ENCODE results near the gene TSC2.
"Not testable (repeated sequence)": the region's sequence is repeated elsewhere in the genome, so short reads cannot be mapped to it uniquely, and the experiment has no call there.

TSC2 gene

DNA sequence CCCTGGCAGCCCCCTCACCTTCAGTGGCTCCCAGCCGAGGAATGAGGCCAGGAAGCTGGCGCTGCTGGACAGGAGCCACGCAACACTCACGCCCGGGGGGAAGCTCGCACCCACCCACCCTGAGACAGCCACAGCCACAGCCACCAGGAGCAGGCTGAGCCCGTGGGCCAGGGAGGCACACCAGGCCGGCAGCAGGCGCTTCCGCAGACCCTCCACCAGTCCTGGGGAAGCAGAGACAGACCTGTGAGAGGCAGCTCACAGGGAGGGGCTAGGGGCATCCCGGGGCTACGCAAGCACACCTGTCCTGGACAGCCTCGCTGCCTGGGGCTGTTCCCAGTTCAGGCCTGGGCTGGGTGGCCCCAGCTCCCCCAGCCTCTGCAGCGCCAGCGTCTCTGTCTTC lies 46.0 kb downstream of the TSC2 start:
- H3K4me3 ChIP-seq (ENCODE audit: low read length) = no peak overlapping the region
- TF ChIP-seq, protein P1, sequence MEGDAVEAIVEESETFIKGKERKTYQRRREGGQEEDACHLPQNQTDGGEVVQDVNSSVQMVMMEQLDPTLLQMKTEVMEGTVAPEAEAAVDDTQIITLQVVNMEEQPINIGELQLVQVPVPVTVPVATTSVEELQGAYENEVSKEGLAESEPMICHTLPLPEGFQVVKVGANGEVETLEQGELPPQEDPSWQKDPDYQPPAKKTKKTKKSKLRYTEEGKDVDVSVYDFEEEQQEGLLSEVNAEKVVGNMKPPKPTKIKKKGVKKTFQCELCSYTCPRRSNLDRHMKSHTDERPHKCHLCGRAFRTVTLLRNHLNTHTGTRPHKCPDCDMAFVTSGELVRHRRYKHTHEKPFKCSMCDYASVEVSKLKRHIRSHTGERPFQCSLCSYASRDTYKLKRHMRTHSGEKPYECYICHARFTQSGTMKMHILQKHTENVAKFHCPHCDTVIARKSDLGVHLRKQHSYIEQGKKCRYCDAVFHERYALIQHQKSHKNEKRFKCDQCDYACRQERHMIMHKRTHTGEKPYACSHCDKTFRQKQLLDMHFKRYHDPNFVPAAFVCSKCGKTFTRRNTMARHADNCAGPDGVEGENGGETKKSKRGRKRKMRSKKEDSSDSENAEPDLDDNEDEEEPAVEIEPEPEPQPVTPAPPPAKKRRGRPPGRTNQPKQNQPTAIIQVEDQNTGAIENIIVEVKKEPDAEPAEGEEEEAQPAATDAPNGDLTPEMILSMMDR (conservative IDR thresholded peaks at IDR 0.05; ENCODE audit: low read length) = no peak
- DNase-seq (ENCODE audit: low read depth) = no peak

DNA sequence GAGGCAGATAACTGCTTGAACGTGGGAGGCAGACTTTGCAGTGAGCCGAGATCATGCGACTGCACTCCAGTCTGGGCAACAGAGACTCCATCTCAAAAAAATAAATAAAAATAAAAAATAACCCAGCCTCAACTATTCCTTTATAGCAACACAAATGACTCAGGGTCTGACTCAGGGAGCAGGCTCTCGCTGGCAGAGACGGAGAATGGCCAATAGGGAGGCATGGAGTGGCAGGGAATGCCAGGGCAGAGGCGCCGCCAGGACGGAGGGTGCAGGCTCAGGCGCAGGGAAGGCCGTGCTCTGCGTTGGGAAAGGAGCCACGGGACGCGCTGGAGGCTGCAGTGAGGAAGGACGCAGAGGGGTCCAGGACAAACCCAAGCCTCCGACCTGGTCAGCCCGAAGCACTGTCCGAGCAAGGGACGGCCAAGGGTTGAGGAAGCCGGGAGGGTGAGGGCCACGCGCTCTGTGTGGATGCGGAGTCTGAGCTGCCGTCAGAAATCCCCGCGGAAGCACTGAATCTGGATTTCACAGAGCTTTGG lies 47.6 kb downstream of the TSC2 start:
- DNase-seq (ENCODE audit: low read depth) = no peak
- no peak overlapping the region for H3K4me3 ChIP-seq (ENCODE audit: low read length)
- TF ChIP-seq, protein P1 (conservative IDR thresholded peaks at IDR 0.05; ENCODE audit: low read length) = no peak

DNA sequence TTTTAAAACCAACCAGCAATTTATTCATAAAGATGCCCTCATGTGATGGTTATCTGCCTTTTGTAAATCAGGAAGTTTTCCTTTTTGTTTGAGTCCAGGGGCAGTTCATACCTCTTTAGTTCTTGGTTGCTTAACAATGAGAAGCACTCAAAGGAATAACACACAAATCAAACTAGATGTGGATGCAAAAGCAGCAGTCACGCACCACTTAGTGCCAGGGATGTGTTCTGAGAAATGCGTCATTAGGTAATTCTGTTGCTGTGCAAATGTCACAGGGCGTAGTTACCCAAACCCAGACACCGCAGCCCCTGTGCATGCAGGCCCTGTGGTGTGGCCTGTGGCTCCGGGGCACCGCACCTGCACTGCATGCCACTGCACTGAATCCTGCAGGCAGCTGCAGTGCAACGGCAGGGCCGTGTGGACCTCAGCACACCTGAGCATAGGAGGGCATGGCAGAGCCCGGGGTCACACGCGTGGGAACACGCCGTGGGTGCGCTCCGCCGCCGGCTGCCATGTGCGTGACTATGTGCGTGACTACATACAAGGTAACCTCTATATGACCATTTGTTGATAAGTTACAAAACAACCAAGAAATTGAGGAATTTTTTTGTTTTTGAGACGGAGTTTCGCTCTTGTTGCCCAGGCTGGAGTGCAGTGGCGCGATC lies 48.3 kb downstream of the TSC2 start:
- TF ChIP-seq, protein P1 (conservative IDR thresholded peaks at IDR 0.05; ENCODE audit: low read length) = no peak
- DNase-seq (ENCODE audit: low read depth) = no peak
- H3K4me3 ChIP-seq (ENCODE audit: low read length) = no peak overlapping the region

DNA sequence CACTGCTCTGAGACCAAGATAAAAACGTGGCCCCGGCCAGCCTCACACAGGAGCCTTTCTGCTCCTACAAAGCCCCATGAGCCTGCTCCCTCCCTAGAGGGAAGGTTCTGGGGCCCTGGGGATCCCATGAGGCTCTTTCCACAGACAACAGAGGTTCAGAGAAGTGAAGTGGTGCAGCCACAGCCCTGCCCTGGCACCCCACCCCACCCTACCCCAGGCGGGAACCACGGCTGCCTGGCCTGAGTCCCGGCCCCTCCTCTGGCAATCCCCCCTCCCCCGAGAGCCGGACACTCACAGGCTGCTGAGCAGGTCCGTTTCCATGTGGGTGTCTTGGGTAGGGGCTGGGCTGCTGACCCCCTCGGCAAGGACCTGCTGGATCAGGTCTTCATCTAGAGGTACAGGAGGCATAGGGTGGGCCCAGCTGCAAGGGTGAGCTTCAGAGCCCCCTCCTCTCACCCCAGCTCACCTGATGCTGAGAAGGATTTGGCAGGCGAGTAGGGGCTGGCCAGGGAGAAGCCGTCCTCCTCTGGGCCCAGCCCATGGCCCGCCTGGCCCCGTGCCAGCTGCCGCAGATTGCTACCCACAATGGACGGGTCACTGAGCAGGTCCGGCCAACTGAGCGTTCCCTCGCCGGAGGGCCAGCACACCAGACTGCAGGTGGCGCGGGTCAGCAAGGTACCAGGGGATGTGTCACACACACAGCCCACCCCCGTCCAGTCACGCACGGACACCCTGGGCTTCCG lies 49.2 kb downstream of the TSC2 start:
- no peak for DNase-seq (ENCODE audit: low read depth)
- TF ChIP-seq, protein P1 (conservative IDR thresholded peaks at IDR 0.05; ENCODE audit: low read length) = no peak
- no peak overlapping the region for H3K4me3 ChIP-seq (ENCODE audit: low read length)

DNA sequence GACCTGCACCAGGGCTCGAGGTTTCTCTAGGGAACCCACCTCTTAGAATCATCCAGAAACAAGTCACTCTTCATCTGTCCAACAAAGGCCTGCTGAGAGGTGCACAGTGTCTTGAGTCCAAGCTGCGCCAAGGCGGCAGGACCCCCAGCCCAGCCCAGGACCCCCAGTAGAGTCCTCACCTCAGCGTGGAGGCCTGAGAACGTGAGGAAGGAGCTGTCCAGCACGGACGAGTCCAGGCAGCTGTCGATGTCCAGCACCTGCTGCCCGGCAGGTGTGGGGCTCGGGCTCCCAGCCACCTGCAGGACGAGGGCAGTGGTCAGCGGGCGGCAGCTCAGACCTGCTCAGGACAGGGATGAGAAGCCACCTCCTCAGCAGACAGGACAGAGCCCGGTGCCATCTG lies 49.9 kb downstream of the TSC2 start:
- not testable (repeated sequence) for H3K4me3 ChIP-seq (ENCODE audit: low read length); DNase-seq (ENCODE audit: low read depth)

DNA sequence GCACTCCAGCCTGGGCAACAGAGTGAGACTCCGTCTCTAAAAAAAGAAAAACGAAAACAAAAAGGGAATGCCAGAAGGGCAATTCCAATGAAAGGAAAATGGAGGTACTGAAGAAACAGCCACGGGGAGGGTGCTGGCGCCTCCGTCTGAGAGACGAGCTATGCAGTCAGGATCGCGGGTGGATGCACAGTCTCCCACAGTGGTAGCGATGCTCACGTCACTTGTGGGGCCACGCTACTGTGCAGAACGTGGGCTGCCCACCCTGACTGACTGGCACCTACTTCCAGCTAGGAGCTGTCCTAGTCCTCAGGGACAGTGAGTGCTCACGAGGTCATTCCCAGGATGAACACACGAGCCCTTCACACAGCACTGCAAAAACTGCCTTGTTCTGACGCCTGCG lies 53.8 kb downstream of the TSC2 start:
- not testable (repeated sequence) for H3K4me3 ChIP-seq (ENCODE audit: low read length)

DNA sequence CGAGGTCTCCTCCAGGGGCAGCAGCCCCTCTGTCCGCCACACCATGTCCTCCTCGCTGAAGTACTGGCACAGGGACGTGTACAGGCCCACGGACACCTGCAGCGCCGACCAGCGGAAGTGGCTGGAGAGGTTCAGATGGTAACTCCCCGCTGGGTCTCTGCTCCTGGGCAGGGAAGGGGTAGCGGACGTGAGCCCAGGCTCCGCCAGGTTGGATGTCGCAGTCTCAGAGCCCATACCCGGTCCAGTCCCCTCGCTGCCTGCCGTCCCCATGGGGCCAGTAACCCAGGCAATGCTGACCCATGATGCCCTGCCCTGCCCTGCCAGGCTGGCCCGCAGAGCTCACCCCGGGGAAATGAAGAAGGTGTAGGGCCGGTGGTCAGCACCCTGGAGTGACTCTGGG lies 54.7 kb downstream of the TSC2 start:
- no peak overlapping the region for H3K4me3 ChIP-seq (ENCODE audit: low read length)
- DNase-seq (ENCODE audit: low read depth) = no peak
- TF ChIP-seq, protein P1 (conservative IDR thresholded peaks at IDR 0.05; ENCODE audit: low read length) = no peak

More for the DNA sequence above, 53.8 kb downstream of the TSC2 start:
- DNase-seq (ENCODE audit: low read depth) = not testable (repeated sequence)

DNA sequence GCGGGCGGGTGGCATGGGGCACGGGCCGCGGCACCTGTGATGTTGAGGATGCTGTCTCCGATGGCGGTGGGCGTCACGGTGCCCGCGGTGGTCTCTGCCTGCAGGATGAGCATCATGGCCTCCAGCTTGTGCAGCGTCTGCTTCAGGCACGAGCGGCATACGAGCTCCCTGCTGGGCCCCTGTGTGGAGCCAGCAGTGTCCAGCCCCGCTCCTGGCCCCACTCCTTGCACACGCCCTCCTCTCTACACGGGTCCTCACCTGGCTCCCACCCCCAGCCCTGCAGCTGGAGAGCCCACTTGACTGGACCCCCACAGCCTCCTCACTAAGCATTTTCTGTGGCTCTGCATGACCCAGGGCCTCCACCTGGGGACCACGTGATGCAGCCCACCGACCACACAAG lies 56.7 kb downstream of the TSC2 start:
- H3K4me3 ChIP-seq (ENCODE audit: low read length); DNase-seq (ENCODE audit: low read depth): not testable (repeated sequence)

DNA sequence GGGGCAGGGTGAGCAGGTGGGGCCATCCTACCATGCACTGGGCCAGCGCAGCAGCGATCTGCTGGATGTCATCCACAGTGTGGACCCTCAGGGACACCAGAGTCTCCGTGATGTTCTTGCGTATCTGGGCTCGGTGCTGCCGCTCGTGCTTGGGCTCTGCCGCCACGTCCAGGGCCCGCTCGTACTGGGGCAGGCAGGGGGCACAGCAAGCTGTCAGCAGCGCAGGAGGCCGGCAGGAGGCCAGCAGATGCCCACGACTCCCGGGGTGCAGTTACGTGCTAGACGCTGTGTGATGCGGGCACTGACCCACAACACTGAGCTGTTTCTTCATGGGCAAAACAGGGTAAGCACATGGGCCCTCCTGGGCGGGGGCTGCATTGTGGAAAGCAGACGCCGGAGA lies 57.5 kb downstream of the TSC2 start:
- H3K4me3 ChIP-seq (ENCODE audit: low read length); DNase-seq (ENCODE audit: low read depth): not testable (repeated sequence)

DNA sequence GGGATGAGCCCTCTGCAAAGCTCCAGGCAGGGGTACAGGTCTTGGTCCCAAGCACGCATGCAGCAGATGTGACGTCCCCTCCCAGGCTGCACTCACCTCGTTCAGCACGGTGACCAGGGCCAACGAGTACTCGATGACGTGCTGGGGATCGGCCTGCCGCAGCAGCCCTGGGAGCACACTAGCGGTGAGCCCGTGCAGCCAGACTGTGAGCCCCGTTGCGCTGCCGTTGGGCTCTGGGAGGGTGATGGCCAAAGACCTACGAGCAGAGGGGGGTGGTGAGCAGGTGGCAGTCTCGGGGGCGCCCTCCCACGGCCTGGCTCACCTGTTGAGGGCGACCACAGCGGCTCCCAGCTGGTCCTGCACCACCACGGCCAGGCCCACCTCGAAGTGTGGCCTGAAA lies 58.0 kb downstream of the TSC2 start:
- not testable (repeated sequence) for DNase-seq (ENCODE audit: low read depth); H3K4me3 ChIP-seq (ENCODE audit: low read length)

DNA sequence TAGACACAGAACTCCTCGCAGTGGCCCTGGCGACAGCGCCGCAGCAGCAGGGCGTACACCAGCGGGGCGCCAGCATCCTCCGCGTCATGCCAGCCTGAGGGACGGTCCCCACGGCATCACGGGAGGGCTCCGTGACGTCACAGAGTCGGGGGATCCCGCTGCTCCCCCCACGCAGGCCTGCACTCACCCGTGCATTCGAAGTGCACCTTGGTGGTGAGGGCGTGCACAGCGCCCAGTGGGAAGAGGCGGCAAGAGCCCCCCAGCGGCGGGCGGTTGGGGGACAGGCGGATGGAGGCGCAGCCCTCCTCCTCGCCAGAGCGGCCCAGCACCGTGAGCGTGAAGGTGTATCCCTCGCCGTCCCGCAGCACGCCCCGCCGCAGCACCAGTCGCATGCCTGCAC lies 58.4 kb downstream of the TSC2 start:
- H3K4me3 ChIP-seq (ENCODE audit: low read length); DNase-seq (ENCODE audit: low read depth): not testable (repeated sequence)

DNA sequence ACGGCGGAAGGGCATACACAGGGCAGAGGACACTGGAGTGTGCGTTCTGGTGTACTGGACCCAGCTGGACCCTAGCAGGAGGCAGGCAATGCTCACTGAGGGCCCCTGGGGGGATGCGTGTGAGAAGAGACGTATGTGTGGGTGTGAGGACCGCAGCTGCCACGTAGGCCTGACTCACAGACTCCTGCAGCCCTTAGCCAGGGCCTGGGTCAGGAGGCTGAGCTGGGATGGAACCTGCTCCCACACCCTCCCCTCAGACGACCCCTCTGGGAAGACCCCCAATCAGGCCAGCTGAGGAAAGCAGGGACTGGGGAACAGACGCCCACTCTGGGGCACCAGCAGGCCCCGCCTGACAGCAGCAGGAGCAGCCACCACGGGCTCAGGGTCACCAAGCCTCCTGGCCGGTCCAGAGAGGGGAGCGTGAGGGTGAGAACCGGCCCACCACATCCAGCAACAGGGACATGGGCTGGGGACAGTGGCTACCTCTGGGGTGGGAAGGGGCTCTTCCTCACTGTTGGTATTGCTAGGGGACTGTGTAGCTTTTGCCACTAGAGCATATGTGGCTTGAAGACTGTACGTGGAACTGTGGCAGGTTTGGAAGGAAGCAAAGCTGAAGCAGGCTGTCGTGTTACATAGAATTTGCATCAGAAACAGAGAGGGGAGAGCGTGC lies 59.5 kb downstream of the TSC2 start:
- H3K4me3 ChIP-seq (ENCODE audit: low read length) = not testable (repeated sequence)
- DNase-seq (ENCODE audit: low read depth) = peak; percentile 48

DNA sequence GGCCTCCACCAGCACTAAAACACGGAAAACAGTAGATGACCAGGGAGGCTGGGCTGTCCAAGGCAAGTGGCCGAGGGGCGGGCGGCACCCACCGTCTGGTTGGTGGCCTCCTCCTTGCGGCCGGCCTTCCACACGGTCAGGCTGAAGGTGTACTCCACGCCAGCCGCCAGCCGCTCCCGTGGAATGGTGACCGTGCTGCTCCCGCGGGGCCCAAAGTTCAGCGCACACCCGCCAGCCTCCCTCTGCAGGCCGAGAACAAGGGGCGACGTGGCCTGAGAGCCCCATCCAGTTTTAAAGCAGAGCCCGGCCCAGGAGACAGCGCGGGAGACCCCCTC lies 60.0 kb downstream of the TSC2 start:
- DNase-seq (ENCODE audit: low read depth); H3K4me3 ChIP-seq (ENCODE audit: low read length): not testable (repeated sequence)

Data from AG10803 (cell line).